HepG2 (cell line): Measurements from ENCODE around the gene DGKD. TPM values are rescaled to one million over a fixed set of nuclear protein-coding genes. Genes with fewer than 3 reads are reported as not detected.

Experiments
- AHR ChIP-seq: IDR thresholded peaks from 2 replicates; pipeline ENCODE4 v1.6.1; 2018; ENCODE audit warnings: missing genetic modification reagents, missing compliant biosample characterization
- ATM ChIP-seq: fragments of 450-650 bp; IDR thresholded peaks from 2 replicates; pipeline ENCODE4 v1.7.1; 2017; ENCODE audit warnings: mild to moderate bottlenecking, borderline replicate concordance
- CBX5 ChIP-seq: sonication (generic); formaldehyde crosslinking; IDR thresholded peaks from 2 replicates; pipeline ENCODE4 v1.4.0; 2020; ENCODE audit warnings: missing genetic modification reagents, borderline replicate concordance
- DNMT1 ChIP-seq: sonication (generic); formaldehyde crosslinking; IDR thresholded peaks from 2 replicates; pipeline ENCODE4 v1.5.1; 2020; ENCODE audit warnings: mild to moderate bottlenecking, missing genetic modification reagents
- EHMT2 ChIP-seq: fragments of 200-600 bp; sonication (generic); IDR thresholded peaks from 2 replicates; pipeline ENCODE4 v1.7.0; 2017; ENCODE audit warnings: antibody characterized with exemption, low read depth, low read length, borderline replicate concordance
- MIER2 ChIP-seq: IDR thresholded peaks from 2 replicates; pipeline ENCODE4 v1.6.1; 2016; ENCODE audit warnings: missing biosample characterization, missing genetic modification reagents
- MTF2 ChIP-seq: sonication (generic); formaldehyde crosslinking; IDR thresholded peaks from 2 replicates; pipeline ENCODE4 v1.5.0; 2020; ENCODE audit warnings: missing genetic modification reagents, borderline replicate concordance
- NCOR1 ChIP-seq: fragments of 200-600 bp; sonication (generic); IDR thresholded peaks from 2 replicates; pipeline ENCODE4 v1.7.0; 2017; ENCODE audit warnings: antibody characterized with exemption, low read length, borderline replicate concordance
- NFE2L2 ChIP-seq: fragments of 150-350 bp; IDR thresholded peaks from 2 replicates; pipeline ENCODE4 v1.6.1; 2014; ENCODE audit warnings: low read length
- NFYC ChIP-seq: IDR thresholded peaks from 2 replicates; pipeline ENCODE4 v1.6.1; 2016; ENCODE audit warnings: missing genetic modification reagents, missing compliant biosample characterization
- NONO ChIP-seq, 2 experiments: fragments of 450-650 bp in 1 of 2; sonication (generic) in 1 of 2; formaldehyde crosslinking in 1 of 2; IDR thresholded peaks in 1 of 2; conservative IDR thresholded peaks in 1 of 2; 2 replicates each; pipeline versions ENCODE4 v1.6.1 to v1.8.0; 2017 to 2022; ENCODE audit warnings: mild to moderate bottlenecking in 1 of 2, missing genetic modification reagents in 1 of 2, moderate library complexity in 1 of 2
- PHF21A ChIP-seq: sonication (generic); formaldehyde crosslinking; IDR thresholded peaks from 2 replicates; pipeline ENCODE4 v1.5.0; 2020; ENCODE audit warnings: mild to moderate bottlenecking, missing genetic modification reagents
- RFX3 ChIP-seq: IDR thresholded peaks from 2 replicates; pipeline ENCODE4 v1.6.1; 2016; ENCODE audit warnings: missing biosample characterization, missing genetic modification reagents
- THAP11 ChIP-seq: IDR thresholded peaks from 2 replicates; pipeline ENCODE4 v1.6.1; 2016; ENCODE audit warnings: missing biosample characterization, missing genetic modification reagents
- ZKSCAN1 ChIP-seq: fragments of 150-350 bp; IDR thresholded peaks from 2 replicates; pipeline ENCODE4 v1.6.1; 2014; ENCODE audit warnings: low read length
- ZNF337 ChIP-seq: sonication (generic); formaldehyde crosslinking; IDR thresholded peaks from 2 replicates; pipeline ENCODE4 v1.5.1; 2020; ENCODE audit warnings: missing genetic modification reagents, low read depth, mild to moderate bottlenecking, borderline replicate concordance
- ZNF644 ChIP-seq: IDR thresholded peaks from 2 replicates; pipeline ENCODE4 v1.6.1; 2016; ENCODE audit warnings: low read depth
- ZNF674 ChIP-seq: sonication (generic); formaldehyde crosslinking; IDR thresholded peaks from 2 replicates; pipeline ENCODE4 v1.5.0; 2020; ENCODE audit warnings: low read depth, mild to moderate bottlenecking, missing genetic modification reagents
- ZNF749 ChIP-seq: sonication (generic); formaldehyde crosslinking; IDR thresholded peaks from 2 replicates; pipeline ENCODE4 v1.8.0; 2022; ENCODE audit warnings: mild to moderate bottlenecking, missing genetic modification reagents, moderate library complexity, borderline replicate concordance
- ZNF790 ChIP-seq: sonication (generic); formaldehyde crosslinking; IDR thresholded peaks from 2 replicates; pipeline ENCODE4 v1.8.0; 2022; ENCODE audit warnings: missing genetic modification reagents, mild to moderate bottlenecking, borderline replicate concordance
- polyA plus RNA-seq, 8 experiments: library from polyadenylated mRNA; depleted of rRNA in 3 of 8; stranded (reverse) in 7 of 8; unstranded in 1 of 8; fragments of >200 nt; fragmentation: Illumina TruSeq in 4 of 8; extraction: Trizol in 4 of 8; gene quantifications; 2 replicates each; pipeline versions ENCODE4 v1.2.1 to v1.2.3, GENCODE V29; 2011 to 2016; ENCODE audit warnings: low read depth in 4 of 8, missing spikeins in 1 of 8, mixed read lengths in 1 of 8; ENCODE audit not compliant: insufficient read depth in 1 of 8
- total RNA-seq, 5 experiments: library from RNA; depleted of rRNA; stranded (reverse); fragments of >200 nt; fragmentation: Illumina TruSeq; extraction: Trizol; gene quantifications; 2 replicates each; pipeline ENCODE4 v1.2.3, GENCODE V29; 2016; ENCODE audit warnings: low read depth in 1 of 5
- TF ChIP-seq, protein P1 (sequence below): sonication (generic); formaldehyde crosslinking; IDR thresholded peaks from 2 replicates; pipeline ENCODE4 v1.8.1; 2023; ENCODE audit warnings: mild to moderate bottlenecking, inconsistent platforms, moderate library complexity, missing genetic modification reagents, borderline replicate concordance
- TF ChIP-seq, protein P2 (sequence below): sonication (generic); formaldehyde crosslinking; IDR thresholded peaks from 2 replicates; pipeline ENCODE4 v1.4.0; 2020; ENCODE audit warnings: mild to moderate bottlenecking, missing genetic modification reagents
- TF ChIP-seq, protein P3 (sequence below): sonication (generic); formaldehyde crosslinking; IDR thresholded peaks from 2 replicates; pipeline ENCODE4 v1.5.0; 2020; ENCODE audit warnings: missing genetic modification reagents, mild to moderate bottlenecking, borderline replicate concordance
- TF ChIP-seq, protein P4 (sequence below): sonication (generic); formaldehyde crosslinking; IDR thresholded peaks from 2 replicates; pipeline ENCODE4 v1.4.0; 2020; ENCODE audit warnings: missing genetic modification reagents, mild to moderate bottlenecking, borderline replicate concordance

DGKD gene
- total and polyA plus RNA-seq, 2 of the 13 experiments (the other 11 are each of a cell fraction or from before 2014, with no cell fraction given) = 24.5 to 33.2 TPM

DNA sequence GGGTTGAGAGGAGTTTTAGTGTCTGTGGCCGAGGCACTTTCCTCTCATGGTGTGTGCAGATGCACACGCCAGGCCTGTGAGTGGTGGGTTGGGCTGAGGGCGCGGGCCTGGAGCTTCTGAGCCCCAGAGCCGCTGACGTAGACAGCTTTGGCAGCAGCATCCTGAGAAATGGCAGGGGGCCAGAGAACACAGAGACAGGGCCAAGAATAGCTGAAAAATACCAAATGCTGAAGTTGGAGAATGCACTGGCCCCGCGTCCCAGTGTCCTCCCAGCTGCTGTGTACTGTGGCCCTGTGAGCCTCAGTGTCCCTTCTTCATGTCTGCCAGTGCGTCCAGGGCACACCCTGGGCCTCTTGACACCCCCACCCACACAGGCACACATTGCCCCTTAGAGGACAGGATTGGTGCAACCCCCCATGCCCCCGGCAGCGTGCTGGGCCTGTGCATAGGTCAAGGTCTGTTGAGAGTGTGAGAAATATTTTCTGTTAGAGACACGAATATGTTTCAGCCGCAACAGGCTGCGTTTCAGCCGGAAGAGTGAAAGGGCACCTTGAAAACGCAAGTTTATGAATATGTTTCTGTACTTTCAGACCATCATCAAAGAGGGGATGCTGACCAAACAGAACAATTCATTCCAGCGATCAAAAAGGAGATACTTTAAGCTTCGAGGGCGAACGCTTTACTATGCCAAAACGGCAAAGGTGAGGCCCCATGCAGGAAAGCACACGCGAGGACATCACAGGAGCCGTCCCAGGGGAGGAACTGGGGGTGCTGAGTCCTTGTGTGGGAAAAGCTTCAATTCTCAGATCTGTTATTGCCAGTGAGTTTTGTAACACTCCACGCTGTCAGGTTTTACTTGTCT is 33.6 kb downstream of the DGKD start (continued):
- TF ChIP-seq, protein P1, sequence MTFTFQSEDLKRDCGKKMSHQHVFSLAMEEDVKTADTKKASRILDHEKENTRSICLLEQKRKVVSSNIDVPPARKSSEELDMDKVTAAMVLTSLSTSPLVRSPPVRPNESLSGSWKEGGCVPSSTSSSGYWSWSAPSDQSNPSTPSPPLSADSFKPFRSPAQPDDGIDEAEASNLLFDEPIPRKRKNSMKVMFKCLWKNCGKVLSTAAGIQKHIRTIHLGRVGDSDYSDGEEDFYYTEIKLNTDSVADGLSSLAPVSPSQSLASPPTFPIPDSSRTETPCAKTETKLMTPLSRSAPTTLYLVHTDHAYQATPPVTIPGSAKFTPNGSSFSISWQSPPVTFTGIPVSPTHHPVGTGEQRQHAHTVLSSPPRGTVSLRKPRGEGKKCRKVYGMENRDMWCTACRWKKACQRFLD (CRISPR knock-in tag) = no peak
- TF ChIP-seq NFE2L2 (no peak), ZNF749 (CRISPR knock-in tag) (0 out of 2 replicates have a peak, but pooled peaks have one; percentile 15), NCOR1 (peak; percentile 94), THAP11 (peak; percentile 51), PHF21A (CRISPR knock-in tag) (peak; percentile 76; the same call in 1 of the 2 replicates), ZNF644 (CRISPR knock-in tag) (no peak), ZKSCAN1 (no peak), DNMT1 (no peak), MTF2 (peak; percentile 66; the same call in 1 of the 2 replicates), RFX3 (CRISPR knock-in tag) (no peak), AHR (CRISPR knock-in tag) (no peak), NFYC (CRISPR knock-in tag) (peak; percentile 43), ZNF790 (no peak), ZNF674 (CRISPR knock-in tag) (no peak), ATM (no peak), CBX5 (CRISPR knock-in tag) (no peak), NONO (IDR thresholded peaks at IDR 0.05) (no peak), NONO (CRISPR knock-in tag; conservative IDR thresholded peaks at IDR 0.05) (peak; percentile 66), MIER2 (CRISPR knock-in tag) (peak; percentile 69), ZNF337 (CRISPR knock-in tag) (peak; percentile 78; the same call in 1 of the 2 replicates), EHMT2 (no peak)
- TF ChIP-seq, protein P2, sequence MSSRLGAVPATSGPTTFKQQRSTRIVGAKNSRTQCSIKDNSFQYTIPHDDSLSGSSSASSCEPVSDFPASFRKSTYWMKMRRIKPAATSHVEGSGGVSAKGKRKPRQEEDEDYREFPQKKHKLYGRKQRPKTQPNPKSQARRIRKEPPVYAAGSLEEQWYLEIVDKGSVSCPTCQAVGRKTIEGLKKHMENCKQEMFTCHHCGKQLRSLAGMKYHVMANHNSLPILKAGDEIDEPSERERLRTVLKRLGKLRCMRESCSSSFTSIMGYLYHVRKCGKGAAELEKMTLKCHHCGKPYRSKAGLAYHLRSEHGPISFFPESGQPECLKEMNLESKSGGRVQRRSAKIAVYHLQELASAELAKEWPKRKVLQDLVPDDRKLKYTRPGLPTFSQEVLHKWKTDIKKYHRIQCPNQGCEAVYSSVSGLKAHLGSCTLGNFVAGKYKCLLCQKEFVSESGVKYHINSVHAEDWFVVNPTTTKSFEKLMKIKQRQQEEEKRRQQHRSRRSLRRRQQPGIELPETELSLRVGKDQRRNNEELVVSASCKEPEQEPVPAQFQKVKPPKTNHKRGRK (CRISPR knock-in tag) = 0 out of 2 replicates have a peak, but pooled peaks have one; percentile 36
- TF ChIP-seq, protein P3, sequence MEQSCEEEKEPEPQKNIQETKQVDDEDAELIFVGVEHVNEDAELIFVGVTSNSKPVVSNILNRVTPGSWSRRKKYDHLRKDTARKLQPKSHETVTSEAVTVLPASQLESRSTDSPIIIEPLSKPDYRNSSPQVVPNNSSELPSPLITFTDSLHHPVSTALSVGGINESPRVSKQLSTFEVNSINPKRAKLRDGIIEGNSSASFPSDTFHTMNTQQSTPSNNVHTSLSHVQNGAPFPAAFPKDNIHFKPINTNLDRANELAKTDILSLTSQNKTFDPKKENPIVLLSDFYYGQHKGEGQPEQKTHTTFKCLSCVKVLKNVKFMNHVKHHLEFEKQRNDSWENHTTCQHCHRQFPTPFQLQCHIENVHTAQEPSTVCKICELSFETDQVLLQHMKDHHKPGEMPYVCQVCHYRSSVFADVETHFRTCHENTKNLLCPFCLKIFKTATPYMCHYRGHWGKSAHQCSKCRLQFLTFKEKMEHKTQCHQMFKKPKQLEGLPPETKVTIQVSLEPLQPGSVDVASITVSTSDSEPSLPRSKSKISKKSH = no peak
- TF ChIP-seq, protein P4, sequence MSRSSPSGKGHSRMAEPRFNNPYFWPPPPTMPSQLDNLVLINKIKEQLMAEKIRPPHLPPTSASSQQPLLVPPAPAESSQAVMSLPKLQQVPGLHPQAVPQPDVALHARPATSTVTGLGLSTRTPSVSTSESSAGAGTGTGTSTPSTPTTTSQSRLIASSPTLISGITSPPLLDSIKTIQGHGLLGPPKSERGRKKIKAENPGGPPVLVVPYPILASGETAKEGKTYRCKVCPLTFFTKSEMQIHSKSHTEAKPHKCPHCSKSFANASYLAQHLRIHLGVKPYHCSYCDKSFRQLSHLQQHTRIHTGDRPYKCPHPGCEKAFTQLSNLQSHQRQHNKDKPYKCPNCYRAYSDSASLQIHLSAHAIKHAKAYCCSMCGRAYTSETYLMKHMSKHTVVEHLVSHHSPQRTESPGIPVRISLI (CRISPR knock-in tag) = peak; percentile 14; the same call in 1 of the 2 replicates
